Measurements from ENCODE around the gene LAPTM5. TPM values are rescaled to one million over a fixed set of nuclear protein-coding genes. Genes with fewer than 3 reads are reported as not detected.

Gene LAPTM5
- total and polyA plus RNA-seq, 2 donors, result 88.6 to 364 TPM

DNA sequence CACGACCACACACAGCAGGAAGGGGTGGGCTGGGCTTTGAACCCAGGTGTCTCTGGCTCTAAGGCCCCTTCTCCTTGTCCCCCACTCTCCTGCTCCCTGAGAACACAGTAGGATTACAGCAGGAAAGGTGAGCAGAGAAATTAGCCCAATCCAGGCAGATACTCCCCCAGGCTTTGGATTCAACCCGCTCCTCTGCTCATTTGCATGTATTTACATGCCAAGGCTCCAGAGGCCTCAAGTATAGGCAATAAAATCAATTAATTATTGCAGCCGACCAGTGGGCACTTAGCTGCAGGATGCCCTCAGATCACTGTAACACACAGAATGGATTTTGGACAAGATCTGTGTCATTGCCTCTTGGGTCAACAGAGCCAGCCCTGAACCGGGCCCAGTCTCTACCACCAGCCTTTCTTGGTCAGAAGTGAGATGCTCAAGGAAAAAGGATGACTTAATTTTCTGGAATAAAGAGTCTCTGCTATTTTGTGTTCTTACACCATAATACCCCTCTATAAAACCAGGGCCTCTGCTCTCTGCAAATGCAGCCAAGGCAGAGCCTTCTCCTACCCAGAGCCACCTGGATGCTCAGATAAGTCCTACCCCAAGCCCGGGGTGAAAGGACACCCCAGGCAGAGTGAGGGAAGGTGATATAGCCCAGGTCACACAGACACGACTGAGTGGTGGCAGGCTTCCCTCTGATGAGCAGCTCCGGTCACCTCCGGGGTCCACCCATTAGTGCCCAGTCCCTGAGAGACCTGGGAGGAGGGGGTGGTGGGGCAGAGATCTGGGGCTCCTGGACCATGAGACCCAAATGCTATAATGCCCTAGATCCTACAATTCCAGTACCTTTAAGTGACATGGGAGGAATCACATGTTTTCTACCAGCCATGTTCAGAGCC, 63.0 kb downstream of the LAPTM5 start:
- no peak for DNase-seq (ENCODE audit: low read depth in 6 of 9, low spot score in 9 of 9)

DNA sequence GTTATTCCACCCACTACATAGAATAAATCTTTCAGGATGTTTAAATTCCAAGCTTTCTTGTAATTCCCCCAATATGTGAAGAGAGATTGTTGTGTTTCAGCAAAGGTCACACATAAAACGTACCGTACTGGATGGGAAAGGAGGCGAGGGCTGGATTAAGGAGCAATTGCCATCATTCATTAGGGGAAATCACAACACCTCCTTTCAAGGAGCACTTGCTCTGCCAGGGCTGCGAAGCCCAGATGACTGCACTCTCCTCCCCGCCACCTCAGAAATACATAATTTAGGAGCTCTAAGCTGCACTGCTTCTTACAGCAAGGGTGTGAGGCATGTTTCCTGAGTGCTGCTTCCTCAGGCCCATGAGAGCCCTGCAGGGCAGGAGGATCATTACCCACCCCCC, 63.8 kb downstream of the LAPTM5 start:
- 95% methylated on average over 5 of the region's 5 CpGs for WGBS
- Histone ChIP-seq H3K4me3 (ENCODE audit: low read length in 2 of 2) (no peak overlapping the region), H3K36me3 (ENCODE audit: control insufficient read depth in 2 of 2, insufficient read depth in 2 of 2, low read length in 1 of 2) (no peaks in the 10 kb centered on the region), H3K27ac (ENCODE audit: low read depth in 1 of 2, low read length in 1 of 2) (no peak overlapping the region), H3K9me3 (ENCODE audit: control insufficient read depth in 2 of 2, insufficient read depth in 1 of 2, low read length in 1 of 2) (no peaks in the 10 kb centered on the region), H3K4me1 (ENCODE audit: control insufficient read depth in 2 of 2, insufficient read depth in 2 of 2, low read length in 2 of 2) (no peaks in the 10 kb centered on the region), H3K27me3 (ENCODE audit: control insufficient read depth in 2 of 2, insufficient read depth in 1 of 2, low read length in 1 of 2) (peaks cover 0 to 11% of the 10 kb centered on the region in 2 donors)
- no peak for DNase-seq (ENCODE audit: low read depth in 6 of 9, low spot score in 9 of 9)

More for the DNA sequence above, 63.0 kb downstream of the LAPTM5 start:
- H3K4me1 ChIP-seq (ENCODE audit: control insufficient read depth in 2 of 2, insufficient read depth in 2 of 2, low read length in 2 of 2), result no peaks in the 10 kb centered on the region
- H3K27me3 ChIP-seq (ENCODE audit: control insufficient read depth in 2 of 2, insufficient read depth in 1 of 2, low read length in 1 of 2), result peaks cover 0 to 9% of the 10 kb centered on the region in 2 donors
- H3K27ac ChIP-seq (ENCODE audit: low read depth in 1 of 2, low read length in 1 of 2), result no peak overlapping the region
- 80% methylated on average over 8 of the region's 8 CpGs for WGBS
- no peak overlapping the region for H3K4me3 ChIP-seq (ENCODE audit: low read length in 2 of 2)
- H3K36me3 ChIP-seq (ENCODE audit: control insufficient read depth in 2 of 2, insufficient read depth in 2 of 2, low read length in 1 of 2), result no peaks in the 10 kb centered on the region
- H3K9me3 ChIP-seq (ENCODE audit: control insufficient read depth in 2 of 2, insufficient read depth in 1 of 2, low read length in 1 of 2), result no peaks in the 10 kb centered on the region

DNA sequence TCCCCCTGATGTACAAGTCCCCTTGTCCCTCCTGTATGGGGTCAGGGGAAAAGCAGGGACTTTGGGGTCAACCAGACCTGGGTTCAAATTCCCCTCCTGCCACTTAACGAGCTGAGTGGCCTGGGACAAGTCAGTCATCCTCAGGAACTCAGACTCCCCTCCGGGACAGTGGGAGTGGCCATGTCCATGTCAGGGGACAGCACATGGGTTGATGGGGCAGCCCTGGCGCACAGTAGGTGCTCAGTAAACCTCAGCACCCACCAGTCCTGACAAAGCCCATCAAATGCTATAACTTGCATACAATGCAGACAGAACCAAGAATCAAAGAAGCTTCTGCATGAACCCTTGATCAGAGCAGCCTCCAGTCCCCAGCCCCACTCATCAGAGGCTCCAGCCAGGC, 64.2 kb downstream of the LAPTM5 start:
- Histone ChIP-seq H3K27me3 (ENCODE audit: control insufficient read depth in 2 of 2, insufficient read depth in 1 of 2, low read length in 1 of 2) (peaks cover 0 to 12% of the 10 kb centered on the region in 2 donors), H3K27ac (ENCODE audit: low read depth in 1 of 2, low read length in 1 of 2) (no peak overlapping the region), H3K9me3 (ENCODE audit: control insufficient read depth in 2 of 2, insufficient read depth in 1 of 2, low read length in 1 of 2) (no peaks in the 10 kb centered on the region), H3K36me3 (ENCODE audit: control insufficient read depth in 2 of 2, insufficient read depth in 2 of 2, low read length in 1 of 2) (no peaks in the 10 kb centered on the region), H3K4me1 (ENCODE audit: control insufficient read depth in 2 of 2, insufficient read depth in 2 of 2, low read length in 2 of 2) (no peaks in the 10 kb centered on the region), H3K4me3 (ENCODE audit: low read length in 2 of 2) (no peak overlapping the region)
- no peak for DNase-seq (ENCODE audit: low read depth in 6 of 9, low spot score in 9 of 9)
- WGBS, result 93% methylated on average over 3 of the region's 3 CpGs

DNA sequence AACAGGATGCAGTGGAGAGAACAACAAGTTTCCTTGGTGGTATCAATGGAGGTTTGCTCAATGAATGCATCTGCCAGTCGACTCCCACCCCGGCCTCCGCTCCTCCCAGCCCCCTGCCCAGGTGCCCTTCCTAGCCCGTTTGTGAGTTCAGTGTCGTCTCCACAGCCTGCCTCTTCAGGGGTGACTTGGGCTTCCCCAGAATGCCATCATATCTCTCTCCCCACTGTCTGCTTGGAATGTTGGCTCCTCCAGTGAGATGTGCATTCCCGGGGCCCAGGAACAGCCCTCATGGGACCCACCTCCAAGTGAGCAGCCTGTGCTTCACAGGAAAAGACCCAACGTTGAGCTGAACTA, 64.6 kb downstream of the LAPTM5 start:
- Histone ChIP-seq H3K36me3 (ENCODE audit: control insufficient read depth in 2 of 2, insufficient read depth in 2 of 2, low read length in 1 of 2) (no peaks in the 10 kb centered on the region), H3K27ac (ENCODE audit: low read depth in 1 of 2, low read length in 1 of 2) (no peak overlapping the region), H3K9me3 (ENCODE audit: control insufficient read depth in 2 of 2, insufficient read depth in 1 of 2, low read length in 1 of 2) (no peaks in the 10 kb centered on the region), H3K4me3 (ENCODE audit: low read length in 2 of 2) (no peak overlapping the region), H3K4me1 (ENCODE audit: control insufficient read depth in 2 of 2, insufficient read depth in 2 of 2, low read length in 2 of 2) (no peaks in the 10 kb centered on the region), H3K27me3 (ENCODE audit: control insufficient read depth in 2 of 2, insufficient read depth in 1 of 2, low read length in 1 of 2) (peaks cover 0 to 15% of the 10 kb centered on the region in 2 donors)
- WGBS, result 88% methylated on average over 7 of the region's 7 CpGs
- no peak for DNase-seq (ENCODE audit: low read depth in 6 of 9, low spot score in 9 of 9)

DNA sequence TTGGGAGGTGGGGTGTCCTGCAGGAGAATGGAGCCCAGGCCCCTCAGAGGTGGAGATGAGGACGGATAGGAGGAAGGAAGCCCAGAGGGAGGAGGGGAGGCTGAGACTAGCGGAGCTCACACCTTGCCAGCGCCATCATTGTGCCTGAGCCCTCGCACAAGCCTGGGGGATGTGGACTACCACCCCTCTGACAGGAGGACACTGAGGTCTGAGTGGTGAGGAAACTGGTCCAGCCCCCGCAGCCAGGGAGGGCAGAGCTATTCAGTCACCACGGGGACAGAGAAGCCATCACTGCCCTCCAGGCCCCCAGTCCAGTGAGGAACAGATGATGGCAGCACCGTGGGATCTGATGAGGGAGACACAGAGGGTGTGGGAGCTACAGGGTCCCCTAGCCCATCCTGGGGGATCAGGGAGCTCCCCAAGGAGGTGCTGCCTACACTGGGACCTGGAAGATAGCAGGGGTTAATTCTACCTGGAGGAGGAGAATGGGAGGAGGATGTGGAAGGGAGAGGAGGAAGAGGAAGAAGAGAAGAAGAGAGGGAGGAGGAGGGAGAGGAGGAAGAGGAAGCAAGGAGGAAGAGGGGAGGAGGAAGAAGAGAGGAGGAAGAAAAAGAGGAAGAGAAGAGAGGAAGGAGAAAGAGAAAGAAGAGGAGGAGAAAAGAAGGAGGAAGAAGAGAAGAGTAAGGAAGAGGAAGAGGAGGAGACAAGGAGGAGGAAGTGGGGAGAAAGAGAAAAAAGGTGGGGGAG, 65.2 kb downstream of the LAPTM5 start:
- DNase-seq (ENCODE audit: low read depth in 6 of 9, low spot score in 9 of 9), result no peak

DNA sequence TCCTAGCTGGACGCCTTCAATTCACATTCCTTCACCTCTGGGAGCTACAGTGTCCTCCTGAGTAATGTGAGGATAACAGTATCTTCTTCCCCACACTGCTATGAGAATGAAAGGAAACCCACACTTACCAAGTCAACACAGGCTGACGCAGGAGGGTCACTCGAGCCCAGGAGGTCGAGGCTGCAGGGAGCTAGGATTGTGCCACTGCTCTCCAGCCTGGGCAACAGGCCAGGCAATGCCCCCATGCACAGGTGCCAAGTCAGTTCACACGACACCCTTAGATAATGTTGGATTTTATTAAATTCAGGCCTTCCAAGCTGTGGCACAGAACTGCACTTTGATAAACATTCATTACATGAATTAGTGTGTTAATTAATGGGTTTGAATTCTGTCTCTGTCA, 66.1 kb downstream of the LAPTM5 start:
- Histone ChIP-seq H3K4me3 (ENCODE audit: low read length in 2 of 2) (no peak overlapping the region), H3K27me3 (ENCODE audit: control insufficient read depth in 2 of 2, insufficient read depth in 1 of 2, low read length in 1 of 2) (peaks cover 2 to 26% of the 10 kb centered on the region in 2 donors), H3K9me3 (ENCODE audit: control insufficient read depth in 2 of 2, insufficient read depth in 1 of 2, low read length in 1 of 2) (no peaks in the 10 kb centered on the region), H3K4me1 (ENCODE audit: control insufficient read depth in 2 of 2, insufficient read depth in 2 of 2, low read length in 2 of 2) (no peaks in the 10 kb centered on the region), H3K27ac (ENCODE audit: low read depth in 1 of 2, low read length in 1 of 2) (no peak overlapping the region), H3K36me3 (ENCODE audit: control insufficient read depth in 2 of 2, insufficient read depth in 2 of 2, low read length in 1 of 2) (no peaks in the 10 kb centered on the region)
- no peak for DNase-seq (ENCODE audit: low read depth in 6 of 9, low spot score in 9 of 9)
- WGBS, result 78% methylated on average over 5 of the region's 5 CpGs

More for the DNA sequence above, 65.2 kb downstream of the LAPTM5 start:
- Histone ChIP-seq H3K4me3 (ENCODE audit: low read length in 2 of 2) (no peak overlapping the region), H3K27ac (ENCODE audit: low read depth in 1 of 2, low read length in 1 of 2) (no peak overlapping the region), H3K4me1 (ENCODE audit: control insufficient read depth in 2 of 2, insufficient read depth in 2 of 2, low read length in 2 of 2) (no peaks in the 10 kb centered on the region), H3K36me3 (ENCODE audit: control insufficient read depth in 2 of 2, insufficient read depth in 2 of 2, low read length in 1 of 2) (no peaks in the 10 kb centered on the region), H3K9me3 (ENCODE audit: control insufficient read depth in 2 of 2, insufficient read depth in 1 of 2, low read length in 1 of 2) (no peaks in the 10 kb centered on the region), H3K27me3 (ENCODE audit: control insufficient read depth in 2 of 2, insufficient read depth in 1 of 2, low read length in 1 of 2) (peaks cover 0 to 18% of the 10 kb centered on the region in 2 donors)
- 78% methylated on average over 7 of the region's 7 CpGs for WGBS

DNA sequence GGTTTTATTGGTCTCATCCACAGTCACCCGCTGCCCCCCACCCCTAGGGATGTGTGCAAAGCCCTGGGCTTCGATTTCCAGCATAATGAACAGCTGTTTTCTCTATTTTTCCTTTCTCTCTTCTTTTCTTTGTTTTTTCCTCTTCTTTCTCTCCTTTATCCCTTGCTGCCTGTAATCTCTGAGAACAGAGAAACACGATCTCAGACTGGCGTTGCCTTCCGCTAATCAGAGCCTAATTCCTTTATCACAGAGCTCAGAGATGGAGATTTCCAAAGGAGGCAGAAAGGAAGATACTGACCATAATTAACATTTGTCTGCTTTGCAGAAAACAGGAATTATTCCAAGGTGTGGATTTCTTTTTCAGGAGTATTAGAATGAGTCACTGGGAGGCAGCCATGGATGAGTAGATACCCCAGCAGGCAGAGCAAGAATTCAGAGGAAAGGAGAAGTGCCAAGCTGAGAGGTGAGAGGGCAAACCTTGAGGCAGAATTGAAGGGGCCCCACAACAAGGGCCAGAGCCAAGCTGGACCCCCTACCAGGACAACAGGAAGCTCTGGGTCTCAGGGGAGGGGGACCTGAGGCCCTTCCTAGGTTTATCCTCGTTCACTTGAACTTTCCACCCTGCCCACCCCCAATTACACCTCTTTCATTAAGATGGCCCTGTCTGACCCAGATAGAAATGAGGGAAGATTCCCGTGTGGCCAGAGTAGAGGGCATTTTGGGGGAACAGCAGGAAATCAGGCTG, 67.5 kb downstream of the LAPTM5 start:
- Histone ChIP-seq H3K4me1 (ENCODE audit: control insufficient read depth in 2 of 2, insufficient read depth in 2 of 2, low read length in 2 of 2) (no peaks in the 10 kb centered on the region), H3K27me3 (ENCODE audit: control insufficient read depth in 2 of 2, insufficient read depth in 1 of 2, low read length in 1 of 2) (peaks cover 14 to 40% of the 10 kb centered on the region in 2 donors), H3K4me3 (ENCODE audit: low read length in 2 of 2) (no peak overlapping the region), H3K9me3 (ENCODE audit: control insufficient read depth in 2 of 2, insufficient read depth in 1 of 2, low read length in 1 of 2) (no peaks in the 10 kb centered on the region), H3K36me3 (ENCODE audit: control insufficient read depth in 2 of 2, insufficient read depth in 2 of 2, low read length in 1 of 2) (no peaks in the 10 kb centered on the region), H3K27ac (ENCODE audit: low read depth in 1 of 2, low read length in 1 of 2) (no peak overlapping the region)
- DNase-seq (ENCODE audit: low read depth in 6 of 9, low spot score in 9 of 9), result no peak
- 66% methylated on average over 7 of the region's 7 CpGs for WGBS

DNA sequence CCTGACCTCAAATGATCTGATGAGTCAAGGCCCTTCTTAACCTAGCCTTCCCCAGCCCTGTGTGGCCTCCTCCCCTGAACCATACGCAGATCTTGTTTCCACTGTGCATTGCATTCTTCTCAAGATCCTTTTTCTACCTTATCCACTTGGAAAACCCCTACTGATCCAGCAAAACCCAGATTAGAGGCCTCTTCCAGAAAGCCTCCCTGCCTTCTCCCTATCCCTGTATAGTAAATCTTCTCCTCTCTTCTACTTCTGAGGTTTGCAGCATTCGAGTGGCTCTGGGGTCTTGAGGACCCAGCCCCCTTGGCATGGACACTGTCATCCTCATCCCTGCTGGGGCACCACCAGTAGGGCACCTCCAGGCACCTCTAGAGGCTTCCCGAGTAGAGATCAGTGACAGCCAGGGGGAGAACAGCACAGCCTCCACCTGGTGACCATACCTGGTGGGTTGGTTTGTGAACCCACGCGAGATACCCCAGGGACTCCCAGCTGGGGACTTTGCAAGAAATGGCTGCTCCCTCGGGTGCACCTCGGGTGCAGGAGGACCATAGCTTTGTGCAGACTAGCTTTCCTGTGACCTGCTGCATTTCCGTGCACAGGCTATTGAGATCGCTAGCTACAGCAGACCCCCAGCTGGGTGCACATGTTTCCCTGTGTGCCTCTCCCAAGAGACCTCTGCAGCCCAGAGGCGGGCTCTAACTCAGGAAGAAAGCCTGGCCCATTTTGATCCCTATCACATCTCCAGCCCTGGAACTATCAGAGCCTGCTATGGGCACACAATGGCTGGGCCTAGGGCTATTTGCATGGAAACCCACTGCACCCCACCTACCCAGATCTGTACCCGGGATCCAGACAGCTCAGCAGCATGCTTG, 68.4 kb downstream of the LAPTM5 start:
- Histone ChIP-seq H3K4me1 (ENCODE audit: control insufficient read depth in 2 of 2, insufficient read depth in 2 of 2, low read length in 2 of 2) (no peaks in the 10 kb centered on the region), H3K27ac (ENCODE audit: low read depth in 1 of 2, low read length in 1 of 2) (no peak overlapping the region), H3K9me3 (ENCODE audit: control insufficient read depth in 2 of 2, insufficient read depth in 1 of 2, low read length in 1 of 2) (no peaks in the 10 kb centered on the region), H3K27me3 (ENCODE audit: control insufficient read depth in 2 of 2, insufficient read depth in 1 of 2, low read length in 1 of 2) (peaks cover 20 to 49% of the 10 kb centered on the region in 2 donors), H3K4me3 (ENCODE audit: low read length in 2 of 2) (no peak overlapping the region), H3K36me3 (ENCODE audit: control insufficient read depth in 2 of 2, insufficient read depth in 2 of 2, low read length in 1 of 2) (no peaks in the 10 kb centered on the region)
- no peak for DNase-seq (ENCODE audit: low read depth in 6 of 9, low spot score in 9 of 9)
- 86% methylated on average over 11 of the region's 11 CpGs for WGBS
